Tibial artery (tissue), 4 donors: ENCODE results near the gene CMTM8.

Experiments
- DNase-seq, 2 donors: peaks; one replicate each; pipeline ENCODE4 v3.0.0-alpha.2; 2019
- H3K27ac ChIP-seq, 2 donors: fragments of 200-600 bp; sonication (generic) in 1 of 2; 1 replicate in 1 of 2; 2 replicates in 1 of 2; pipeline ENCODE4 v1.5.1; 2018 to 2019; ENCODE audit warnings: mild to moderate bottlenecking in 1 of 2
- H3K27me3 ChIP-seq, 2 donors: fragments of 200-600 bp; sonication (generic) in 1 of 2; one replicate each; pipeline versions ENCODE4 v1.5.1 to v1.6.0; 2016 to 2019
- H3K36me3 ChIP-seq, 3 donors: fragments of 200-600 bp; sonication (generic) in 2 of 3; one replicate each; pipeline ENCODE4 v1.5.1; 2016 to 2019; ENCODE audit warnings: mild to moderate bottlenecking in 2 of 3
- H3K4me1 ChIP-seq, 4 donors: fragments of 200-600 bp; sonication (generic) in 2 of 4; 1 replicate in 3 of 4; 2 replicates in 1 of 4; pipeline ENCODE4 v1.5.1; 2016 to 2019
- H3K4me3 ChIP-seq, 2 donors: fragments of 200-600 bp; sonication (generic) in 1 of 2; 1 replicate in 1 of 2; 2 replicates in 1 of 2; pipeline ENCODE4 v1.5.1; 2018 to 2019; ENCODE audit warnings: mild to moderate bottlenecking in 2 of 2
- H3K9me3 ChIP-seq, 3 donors: fragments of 200-600 bp; sonication (generic) in 1 of 3; one replicate each; pipeline ENCODE4 v1.5.1; 2016 to 2019
- intact Hi-C: fragments of 100-400 bp; cut with DNase I; formaldehyde crosslinking; loops from one replicate; pipeline ENCODE4 v1.15.0; 2023; ENCODE audit warnings: low total_unique reads
- TF ChIP-seq, protein P1 (sequence below), 2 experiments: fragments of 200-600 bp in 1 of 2; fragments of 450-650 bp in 1 of 2; IDR thresholded peaks; one replicate each; pipeline ENCODE4 v1.5.1; 2017 to 2019; ENCODE audit warnings: antibody characterized with exemption in 2 of 2, mild to moderate bottlenecking in 1 of 2, moderate library complexity in 1 of 2

Gene CMTM8

DNA sequence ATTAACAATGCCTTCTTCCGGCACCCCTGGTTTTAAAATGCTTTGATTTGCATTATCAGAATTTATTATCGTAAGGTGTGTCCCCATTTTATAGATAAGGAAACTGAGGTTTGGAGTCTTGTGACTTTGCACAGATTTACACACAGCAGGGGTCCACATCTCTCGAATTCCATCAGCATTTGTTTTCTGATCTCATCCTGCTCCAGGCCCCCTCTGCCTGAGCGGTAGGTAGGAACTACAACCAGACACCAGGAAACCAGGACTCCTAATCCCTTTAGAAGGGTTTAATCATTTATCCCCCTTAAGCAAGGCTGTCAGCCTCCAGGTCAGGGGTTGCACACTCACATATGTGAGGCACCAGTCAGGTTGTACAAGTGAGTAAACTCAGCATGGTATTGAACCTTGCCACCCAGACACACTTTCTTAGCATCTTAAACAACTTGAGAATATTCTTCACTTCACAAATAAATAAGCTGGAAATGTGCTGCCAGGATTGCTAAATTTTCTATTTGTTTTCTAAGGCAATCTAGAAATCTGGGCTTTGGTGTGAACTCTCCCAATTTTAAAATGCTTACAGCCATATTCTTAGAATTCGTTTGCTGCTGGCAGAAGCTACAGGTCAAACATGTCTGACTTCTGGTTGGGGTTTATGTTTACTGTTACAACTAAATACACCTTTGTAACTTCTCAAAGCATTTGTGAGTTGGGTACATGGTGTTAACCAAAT lies 121.4 kb downstream of the CMTM8 start:
- Histone ChIP-seq H3K4me3 (no peak overlapping the region), H3K9me3 (no peaks in the 10 kb centered on the region), H3K27ac (no peak overlapping the region), H3K4me1 (no peaks in the 10 kb centered on the region), H3K27me3 (no peaks in the 10 kb centered on the region), H3K36me3 (no peaks in the 10 kb centered on the region)
- no peak for DNase-seq
- TF ChIP-seq, protein P1, sequence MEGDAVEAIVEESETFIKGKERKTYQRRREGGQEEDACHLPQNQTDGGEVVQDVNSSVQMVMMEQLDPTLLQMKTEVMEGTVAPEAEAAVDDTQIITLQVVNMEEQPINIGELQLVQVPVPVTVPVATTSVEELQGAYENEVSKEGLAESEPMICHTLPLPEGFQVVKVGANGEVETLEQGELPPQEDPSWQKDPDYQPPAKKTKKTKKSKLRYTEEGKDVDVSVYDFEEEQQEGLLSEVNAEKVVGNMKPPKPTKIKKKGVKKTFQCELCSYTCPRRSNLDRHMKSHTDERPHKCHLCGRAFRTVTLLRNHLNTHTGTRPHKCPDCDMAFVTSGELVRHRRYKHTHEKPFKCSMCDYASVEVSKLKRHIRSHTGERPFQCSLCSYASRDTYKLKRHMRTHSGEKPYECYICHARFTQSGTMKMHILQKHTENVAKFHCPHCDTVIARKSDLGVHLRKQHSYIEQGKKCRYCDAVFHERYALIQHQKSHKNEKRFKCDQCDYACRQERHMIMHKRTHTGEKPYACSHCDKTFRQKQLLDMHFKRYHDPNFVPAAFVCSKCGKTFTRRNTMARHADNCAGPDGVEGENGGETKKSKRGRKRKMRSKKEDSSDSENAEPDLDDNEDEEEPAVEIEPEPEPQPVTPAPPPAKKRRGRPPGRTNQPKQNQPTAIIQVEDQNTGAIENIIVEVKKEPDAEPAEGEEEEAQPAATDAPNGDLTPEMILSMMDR (IDR thresholded peaks at IDR 0.05), result no peak
- intact Hi-C loops, result loop anchor here (10.0 kb wide), 1 partner anchor 305 kb away; no protein-coding TSS in a partner anchor

DNA sequence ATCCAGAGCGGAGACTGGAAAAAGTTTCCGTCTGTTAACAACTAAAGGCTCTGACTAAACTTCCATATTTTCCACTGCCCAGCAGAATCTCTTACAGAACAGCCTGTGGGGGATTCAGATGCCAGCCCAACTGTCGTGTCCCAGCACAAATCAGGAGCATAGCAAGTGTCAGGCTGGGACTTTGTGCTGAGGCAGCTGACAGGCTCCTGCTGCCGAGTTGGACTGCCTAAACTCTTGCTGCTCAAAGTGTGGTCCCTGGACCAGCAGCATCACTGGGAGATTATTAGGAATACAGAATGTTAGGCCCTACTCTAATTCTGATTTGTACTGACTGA lies 122.0 kb downstream of the CMTM8 start:
- no peak overlapping the region for H3K27ac ChIP-seq
- no peak overlapping the region for H3K4me3 ChIP-seq
- H3K36me3 ChIP-seq, result no peaks in the 10 kb centered on the region
- DNase-seq, result no peak
- no peaks in the 10 kb centered on the region for H3K27me3 ChIP-seq
- intact Hi-C loops, result loop anchor here (10.0 kb wide), 1 partner anchor 304 kb away; no protein-coding TSS in a partner anchor
- TF ChIP-seq, protein P1 (IDR thresholded peaks at IDR 0.05), result no peak
- H3K4me1 ChIP-seq, result no peaks in the 10 kb centered on the region
- no peaks in the 10 kb centered on the region for H3K9me3 ChIP-seq

DNA sequence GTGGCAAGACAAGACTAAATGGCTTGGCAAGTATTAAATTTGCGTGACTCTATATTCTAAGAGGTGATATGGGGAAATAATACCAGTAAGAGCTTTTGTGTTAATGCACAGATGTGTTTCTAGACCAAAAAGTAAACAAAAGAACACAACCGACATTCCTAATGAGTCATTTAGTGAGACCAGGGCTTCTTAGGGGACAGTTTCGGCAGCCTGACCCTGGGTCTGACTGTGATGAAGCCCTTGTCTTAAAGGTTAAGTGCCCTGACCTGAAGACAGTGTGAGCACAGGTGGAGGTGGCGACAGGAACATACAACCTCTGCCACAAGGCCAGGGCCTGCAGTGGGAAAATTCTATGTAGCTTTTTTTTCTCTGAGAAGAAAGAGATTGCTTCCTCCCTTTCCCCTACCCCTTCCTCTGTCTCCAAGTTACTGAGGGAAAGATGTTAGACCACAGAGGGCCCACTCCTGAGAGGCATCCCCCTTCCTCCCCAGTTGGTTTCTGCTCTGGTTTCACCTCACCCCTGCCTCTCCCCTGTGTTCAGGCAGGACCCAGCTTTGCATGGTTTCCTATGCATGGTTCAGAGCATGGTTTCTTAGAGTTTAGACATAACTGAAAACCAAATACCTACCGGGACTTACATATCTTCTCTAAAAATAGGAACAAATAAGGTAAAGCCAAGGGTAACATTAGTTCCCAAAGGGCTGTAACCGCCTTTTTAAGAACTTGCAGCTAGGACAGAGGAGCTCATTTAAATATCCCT lies 128.3 kb downstream of the CMTM8 start:
- TF ChIP-seq, protein P1 (IDR thresholded peaks at IDR 0.05), result no peak

GRCh38 chr3:32367442-32367841 lies 129.0 kb downstream of the CMTM8 start:
- DNase-seq, result no peak
- H3K9me3 ChIP-seq, result no peaks in the 10 kb centered on the region
- TF ChIP-seq, protein P1 (IDR thresholded peaks at IDR 0.05), result no peak
- H3K36me3 ChIP-seq, result peaks cover 0 to 4% (median 0%) of the 10 kb centered on the region in 3 donors
- no peak overlapping the region for H3K27ac ChIP-seq
- H3K4me1 ChIP-seq, result no peaks in the 10 kb centered on the region
- no peaks in the 10 kb centered on the region for H3K27me3 ChIP-seq
- no peak overlapping the region for H3K4me3 ChIP-seq
- intact Hi-C loops, result loop anchor here (10.0 kb wide), 1 partner anchor 297 kb away; no protein-coding TSS in a partner anchor

More for the DNA sequence above, 128.3 kb downstream of the CMTM8 start:
- H3K27me3 ChIP-seq, result no peaks in the 10 kb centered on the region
- no peaks in the 10 kb centered on the region for H3K9me3 ChIP-seq
- no peak overlapping the region for H3K27ac ChIP-seq
- no peak overlapping the region for H3K4me3 ChIP-seq
- intact Hi-C loops, result loop anchor here (10.0 kb wide), 1 partner anchor 298 kb away; no protein-coding TSS in a partner anchor
- H3K4me1 ChIP-seq, result no peaks in the 10 kb centered on the region
- H3K36me3 ChIP-seq, result peaks cover 0 to 4% (median 0%) of the 10 kb centered on the region in 3 donors
- DNase-seq, result no peak

DNA sequence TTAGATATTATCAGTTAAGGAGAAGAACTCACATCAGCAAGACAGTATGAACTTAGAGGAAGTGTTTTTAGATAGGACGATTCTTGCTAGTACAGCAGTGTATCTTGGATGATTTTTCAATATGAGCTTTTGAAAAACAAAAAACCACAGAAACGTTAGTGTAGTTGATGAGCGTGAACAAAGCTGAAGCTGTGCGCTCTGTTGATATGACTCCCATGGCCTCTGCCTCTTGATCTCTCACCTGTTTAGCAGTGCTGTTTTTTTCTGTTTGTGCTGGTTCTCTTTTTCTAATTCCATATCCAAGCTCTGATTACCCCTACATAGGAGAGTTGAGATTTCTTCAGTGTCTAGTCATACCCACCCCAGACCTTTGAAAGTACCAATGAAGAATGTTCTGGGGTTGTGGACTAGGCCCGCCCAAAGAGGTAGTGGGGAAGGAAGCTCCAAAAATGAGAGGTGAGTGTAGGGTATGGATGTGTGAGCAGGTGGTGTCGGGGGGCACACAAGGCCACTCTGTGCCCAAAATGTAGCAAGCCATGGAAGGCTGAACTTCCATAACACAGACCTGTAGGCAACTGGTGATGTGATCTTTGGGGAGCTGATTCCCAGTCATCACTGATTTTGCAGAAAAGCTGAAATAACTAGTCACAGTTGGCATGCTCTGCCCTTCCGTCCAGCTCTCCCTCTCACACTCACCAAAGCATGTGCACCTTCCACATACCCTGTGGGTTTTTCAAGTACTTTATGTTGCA lies 133.2 kb downstream of the CMTM8 start:
- TF ChIP-seq, protein P1 (IDR thresholded peaks at IDR 0.05), result no peak
- Histone ChIP-seq H3K9me3 (no peaks in the 10 kb centered on the region), H3K27me3 (no peaks in the 10 kb centered on the region), H3K4me3 (no peak overlapping the region), H3K4me1 (peaks cover 0 to 5% (median 0%) of the 10 kb centered on the region in 4 donors), H3K36me3 (peaks cover 0 to 4% (median 0%) of the 10 kb centered on the region in 3 donors), H3K27ac (no peak overlapping the region)
- DNase-seq, result no peak
- intact Hi-C loops, result no loop called here
